ENCODE data around the gene C1QTNF9. TPM values are rescaled to one million over a fixed set of nuclear protein-coding genes. Genes with fewer than 3 reads are reported as not detected.

Gene C1QTNF9
- total and polyA plus RNA-seq, 2 of the 8 experiments (the other 6 are each of a cell fraction or from before 2014, with no cell fraction given) = not detected

DNA sequence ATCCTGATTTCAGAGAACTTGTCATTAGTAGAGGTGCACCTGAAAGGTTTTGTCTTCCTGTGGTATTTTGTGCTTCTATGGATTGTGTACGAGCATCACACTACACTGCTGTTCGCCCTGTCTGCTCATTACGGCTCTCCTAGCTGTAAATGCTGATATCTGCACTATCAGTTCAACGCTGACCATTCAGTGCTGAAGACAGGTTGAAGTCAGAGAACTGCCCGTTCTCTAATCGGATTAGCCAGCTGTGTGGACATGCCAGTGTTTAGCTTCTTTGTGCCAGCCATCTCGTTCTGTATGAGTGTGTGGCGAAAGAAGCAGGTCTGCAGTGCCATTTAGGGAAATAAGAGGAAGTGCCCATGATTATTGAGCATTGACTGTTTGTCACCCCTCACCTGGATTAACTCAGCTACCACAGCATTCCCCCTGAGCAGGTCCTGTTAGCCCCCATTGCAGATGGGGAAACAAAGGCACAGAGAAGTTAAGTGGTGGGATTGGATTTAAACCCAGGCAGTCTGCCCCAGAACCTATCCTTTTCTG lies 21.6 kb upstream of the C1QTNF9 start:
- Histone ChIP-seq H2AK5ac (ENCODE audit: low read depth, low read length) (no peak overlapping the region), H3K4me3 (ENCODE audit: extremely low read depth in 1 of 4, insufficient read depth in 2 of 4, low read depth in 3 of 4, low read length in 4 of 4) (no peak overlapping the region), H3K79me2 (ENCODE audit: control insufficient read depth in 1 of 2, insufficient read depth in 2 of 2, low read length in 2 of 2) (no peaks in the 10 kb centered on the region), H2BK120ac (replicated peaks; ENCODE audit: low read depth, low read length) (no peak overlapping the region), H4K20me1 (replicated peaks in 1 of 2; ENCODE audit: control insufficient read depth in 1 of 2, insufficient read depth in 2 of 2, low read length in 2 of 2) (no peaks in the 10 kb centered on the region), H3K4ac (replicated peaks; ENCODE audit: insufficient read length, low read depth, low read length) (no peak overlapping the region), H2BK15ac (ENCODE audit: low read length) (no peak overlapping the region), H3K4me2 (ENCODE audit: insufficient read depth in 1 of 2, low read depth in 2 of 2, low read length in 2 of 2) (no peak overlapping the region), H3K23ac (ENCODE audit: insufficient read length) (no peak overlapping the region), H3K27me3 (replicated peaks in 1 of 4; ENCODE audit: control insufficient read depth in 3 of 4, extremely low read depth in 1 of 4, insufficient read depth in 3 of 4, low read length in 3 of 4) (no peaks in the 10 kb centered on the region), H4K8ac (ENCODE audit: extremely low read depth, insufficient read depth, low read length) (no peak overlapping the region), H3K18ac (ENCODE audit: extremely low read depth, low read length) (no peak overlapping the region), H4K5ac (ENCODE audit: insufficient read length, low read depth, low read length) (no peak overlapping the region), H3K36me3 (ENCODE audit: control insufficient read depth in 2 of 4, insufficient read depth in 4 of 4, low read length in 3 of 4) (peaks cover 0 to 6% (median 1%) of the 10 kb centered on the region in 4 experiments; a peak in 3 of 8 replicates), H3K27ac (ENCODE audit: low read depth, low read length) (no peak overlapping the region), H3K14ac (ENCODE audit: insufficient read length) (no peak overlapping the region), H3K9ac (replicated peaks in 1 of 4; ENCODE audit: extremely low read depth in 1 of 4, low read depth in 3 of 4, low read length in 3 of 4) (no peak overlapping the region), H2BK20ac (ENCODE audit: low read length) (no peak overlapping the region), H2BK5ac (ENCODE audit: low read depth, low read length) (no peak overlapping the region), H4K91ac (replicated peaks; ENCODE audit: insufficient read length, low read length) (no peak overlapping the region), H3K56ac (replicated peaks; ENCODE audit: insufficient read length, low read depth, low read length) (no peak overlapping the region), H3K4me1 (replicated peaks in 1 of 4; ENCODE audit: control insufficient read depth in 3 of 4, insufficient read depth in 4 of 4, low read length in 3 of 4) (no peaks in the 10 kb centered on the region), H3K23me2 (ENCODE audit: low read depth, low read length) (no peaks in the 10 kb centered on the region), H3K79me1 (ENCODE audit: low read depth, low read length) (peaks cover 2% of the 10 kb centered on the region; the same call in 1 of the 2 replicates), H3K9me3 (ENCODE audit: insufficient read depth in 2 of 2, low read depth in 1 of 2, low read length in 1 of 2) (no peaks in the 10 kb centered on the region), H2AFZ (ENCODE audit: low read length) (no peak overlapping the region), H2BK12ac (ENCODE audit: low read depth, low read length) (no peak overlapping the region)
- 93% methylated on average over 8 of the region's 8 CpGs; no CpG with 5 or more reads in 1 of the 2 experiments for WGBS, 2 experiments (ENCODE audit: extremely low coverage in 1 of 2, insufficient coverage in 1 of 2, insufficient read length in 1 of 2, insufficient replicate concordance in 2 of 2, low coverage in 1 of 2, low lambda C conversion rate in 2 of 2, missing lambda C conversion rate in 1 of 2)
- CTCF ChIA-PET (ENCODE audit: partially characterized antibody) = interaction anchor here (1.2 to 1.5 kb wide), 3 partner anchors 12 to 24 kb away, joined by 3 to 4 read pairs (median 3); no protein-coding TSS in a partner anchor
- POLR2A ChIA-PET (ENCODE audit: partially characterized antibody) = no interaction called here
- DNase-seq (ENCODE audit: low read depth in 1 of 2, low spot score in 2 of 2) (no peak), FAIRE-seq (no peak)
- TF ChIP-seq SIRT6 (IDR thresholded peaks at IDR 0.05; ENCODE audit: low read length) (no peak), HDAC6 (IDR thresholded peaks at IDR 0.05; ENCODE audit: low read depth, low read length) (no peak), TCF12 (IDR thresholded peaks at IDR 0.05; ENCODE audit: low read depth, low read length) (no peak), SIN3A (conservative IDR thresholded peaks at IDR 0.05 in 1 of 2, IDR thresholded peaks at IDR 0.05 in 1 of 2; ENCODE audit: low read depth in 1 of 2, low read length in 2 of 2) (no peak), CHD2 (IDR thresholded peaks at IDR 0.05; ENCODE audit: low read length) (no peak), SAP30 (IDR thresholded peaks at IDR 0.05; ENCODE audit: insufficient read depth, insufficient replicate concordance, low read length) (no peak), PHF8 (conservative IDR thresholded peaks at IDR 0.05; ENCODE audit: low read depth, low read length) (no peak), NRF1 (IDR thresholded peaks at IDR 0.05; ENCODE audit: low read depth, low read length) (no peak)
